NCI-H1092 treated with DMSO at 0.1 percent for 48 hours (cell line): Measurements from ENCODE around the gene RDH16.
"Not testable (repeated sequence)": the region's sequence is repeated elsewhere in the genome, so short reads cannot be mapped to it uniquely, and the experiment has no call there.

ENCODE experiments used
- DNase-seq: peaks from one replicate; lab custom pipeline; 2025; lab: John Stamatoyannopoulos, UW

The RDH16 gene

DNA sequence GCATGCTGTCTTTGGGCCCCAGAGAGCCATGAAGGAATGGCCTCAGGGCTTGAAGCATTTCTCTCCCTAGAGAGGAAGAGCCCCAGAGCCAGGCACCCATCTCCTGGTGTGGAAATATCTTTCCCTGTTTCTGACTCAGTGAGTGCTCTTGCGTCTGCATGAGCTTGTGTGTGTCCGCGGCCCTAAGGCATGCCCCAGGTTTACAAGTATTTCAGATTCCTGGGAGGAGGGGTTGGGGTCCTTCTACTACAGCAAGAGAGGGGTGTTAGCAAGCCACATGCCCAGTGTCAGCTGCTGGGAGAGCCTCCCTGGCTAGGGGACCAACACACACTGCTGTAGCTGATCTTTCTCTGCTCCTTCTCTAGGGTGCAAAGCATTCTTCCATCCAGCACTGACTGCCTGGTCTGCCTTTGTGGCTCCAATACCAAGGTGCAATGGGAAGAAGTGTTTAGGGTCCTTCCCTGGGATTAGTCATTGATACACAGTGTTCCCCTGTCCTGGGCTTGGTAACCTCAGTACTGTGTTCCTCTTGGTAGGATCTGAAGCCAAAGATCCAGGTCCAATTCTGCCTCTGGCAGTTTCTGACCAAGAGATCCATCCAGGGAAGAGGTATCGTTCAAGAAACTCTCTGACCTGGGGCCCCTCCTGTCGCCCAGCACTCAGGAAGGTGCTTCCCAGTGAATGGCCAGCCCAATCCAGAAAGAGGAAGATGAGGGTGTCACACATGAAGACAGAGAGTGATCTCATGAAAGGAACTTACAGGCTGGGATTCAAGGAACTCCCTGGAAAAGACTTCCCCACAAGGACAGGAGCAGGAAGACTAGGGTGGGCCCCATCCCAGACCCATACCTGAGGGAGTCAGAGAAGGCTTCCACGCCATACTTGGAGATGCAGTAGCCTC lies 3.1 kb downstream of the RDH16 start:
- DNase-seq = no peak

DNA sequence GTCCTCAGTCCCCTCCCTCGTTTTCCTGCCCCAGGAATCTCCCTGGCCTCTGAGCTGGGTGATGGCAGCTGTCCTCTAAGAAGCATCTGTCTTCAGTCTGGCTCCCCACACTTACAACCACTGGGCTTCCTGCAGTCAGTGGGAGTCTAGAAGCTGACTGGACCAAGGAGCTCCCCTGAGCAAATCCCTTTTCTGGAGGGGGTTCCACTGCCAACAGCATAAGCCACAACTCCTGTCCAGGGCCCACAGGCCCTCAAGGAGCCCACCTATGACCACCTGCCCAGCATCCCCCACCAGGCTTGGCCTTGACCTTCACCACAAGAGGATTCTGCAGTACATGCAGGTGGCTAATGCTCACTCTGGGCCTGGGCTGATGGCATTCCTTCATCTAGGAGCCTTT lies 4.1 kb downstream of the RDH16 start:
- DNase-seq = no peak

DNA sequence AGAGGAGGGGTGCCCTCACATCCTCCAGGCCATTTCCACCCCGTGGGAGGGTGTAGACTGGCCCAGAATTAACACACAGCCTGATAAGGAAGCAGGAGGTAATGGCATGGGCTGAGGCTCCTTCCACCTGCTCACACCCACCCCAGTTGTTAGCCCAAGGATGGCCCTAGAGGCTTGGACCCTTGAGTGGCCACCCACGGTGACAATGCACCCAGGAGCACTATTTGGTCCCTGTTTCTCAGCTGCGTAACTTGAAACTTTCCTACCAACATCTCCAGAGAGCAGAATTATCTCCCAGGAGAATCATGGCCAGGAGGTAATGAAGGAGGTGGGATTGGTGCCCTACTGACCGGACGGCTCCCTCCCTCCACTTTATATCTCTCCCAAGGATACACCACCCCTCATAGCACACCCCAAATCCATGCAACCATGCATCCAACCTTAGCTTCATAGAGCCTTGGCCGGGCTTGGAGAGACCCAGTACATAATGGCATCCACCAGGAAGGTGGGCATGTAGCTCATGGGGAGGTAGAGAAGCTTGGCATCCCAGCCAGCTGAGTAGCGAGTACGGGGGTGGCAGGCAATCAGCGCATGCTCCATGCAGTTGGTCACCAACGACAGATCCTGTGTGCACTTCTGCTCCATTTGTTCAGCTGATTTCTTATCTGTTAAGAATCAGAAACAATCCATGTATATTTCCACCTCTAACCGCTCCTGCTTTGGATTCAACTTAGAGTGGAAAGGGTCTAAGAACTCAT lies 5.6 kb downstream of the RDH16 start:
- DNase-seq = no peak

DNA sequence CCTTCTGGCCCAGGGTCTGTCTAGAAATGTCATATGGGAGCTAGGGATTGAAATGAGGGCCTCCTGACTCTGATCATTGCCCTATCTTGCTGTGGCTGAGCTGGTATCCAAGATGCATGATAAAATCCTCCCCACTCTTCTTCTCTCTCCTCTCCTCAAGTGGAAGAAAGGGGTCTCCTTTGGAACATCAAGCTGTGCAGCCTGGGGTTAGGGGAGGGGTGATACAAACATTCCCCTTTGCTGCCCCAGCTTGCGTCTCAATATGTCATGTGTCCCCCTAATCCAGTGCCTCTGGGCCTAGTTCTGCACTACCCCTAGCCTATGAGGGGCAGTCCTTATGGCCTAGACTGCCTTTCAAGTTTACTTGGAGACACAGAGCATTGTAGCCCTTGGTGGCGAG lies 8.5 kb downstream of the RDH16 start:
- no peak for DNase-seq

DNA sequence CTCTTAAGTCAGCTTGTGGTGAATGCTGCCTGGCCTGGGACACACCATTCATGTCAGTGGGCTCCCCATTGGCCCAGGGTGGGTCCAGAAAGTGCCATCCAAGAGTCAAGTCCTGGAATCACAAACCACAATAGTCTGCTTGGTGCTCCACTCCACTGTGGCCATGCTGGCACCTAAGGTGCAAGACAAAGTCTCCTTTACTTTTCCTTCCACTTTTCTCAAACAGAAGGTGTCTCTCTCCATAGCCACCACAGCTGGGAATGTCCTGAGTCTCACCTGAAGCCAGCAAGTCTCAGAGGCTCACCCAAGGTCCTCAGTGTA lies 9.0 kb downstream of the RDH16 start:
- no peak for DNase-seq

DNA sequence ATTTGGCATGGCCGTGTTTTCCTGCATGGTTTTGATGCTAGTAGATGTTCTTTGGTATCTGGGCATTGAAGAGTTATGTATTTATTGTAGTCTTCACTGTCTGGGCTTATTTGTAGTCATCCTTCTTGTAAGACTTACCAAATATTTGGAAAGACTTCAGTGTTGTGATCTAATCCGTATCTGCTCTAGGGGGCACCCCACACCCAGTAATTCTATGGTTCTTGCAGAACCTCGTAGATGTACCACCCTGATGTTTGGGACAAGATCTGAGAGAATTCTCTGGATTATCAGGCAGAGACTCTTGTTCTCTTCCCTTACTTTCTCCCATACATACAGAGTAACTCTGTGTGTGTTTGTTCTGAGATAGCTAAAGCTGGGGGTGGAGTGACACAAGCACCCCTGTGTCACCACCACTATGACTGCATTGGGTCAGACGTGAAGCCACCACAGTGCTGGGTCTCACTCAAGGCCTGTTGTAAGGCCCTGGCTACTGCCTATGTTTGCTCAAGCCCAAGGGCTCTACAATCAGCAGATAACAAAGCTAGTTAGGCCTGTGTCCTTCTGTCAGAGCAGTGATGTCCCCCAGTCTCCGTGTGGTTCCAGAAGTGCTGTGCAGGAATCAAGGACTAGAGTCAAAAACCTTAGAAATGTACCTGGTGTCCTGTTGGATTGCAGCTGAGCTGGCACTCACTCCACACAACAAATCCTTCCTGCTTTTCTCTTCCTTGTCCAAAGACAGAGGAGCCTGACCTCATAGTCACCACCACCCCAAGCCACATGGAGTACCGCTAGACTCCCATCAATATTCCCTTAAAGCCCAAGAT lies 9.6 kb downstream of the RDH16 start:
- DNase-seq = no peak

DNA sequence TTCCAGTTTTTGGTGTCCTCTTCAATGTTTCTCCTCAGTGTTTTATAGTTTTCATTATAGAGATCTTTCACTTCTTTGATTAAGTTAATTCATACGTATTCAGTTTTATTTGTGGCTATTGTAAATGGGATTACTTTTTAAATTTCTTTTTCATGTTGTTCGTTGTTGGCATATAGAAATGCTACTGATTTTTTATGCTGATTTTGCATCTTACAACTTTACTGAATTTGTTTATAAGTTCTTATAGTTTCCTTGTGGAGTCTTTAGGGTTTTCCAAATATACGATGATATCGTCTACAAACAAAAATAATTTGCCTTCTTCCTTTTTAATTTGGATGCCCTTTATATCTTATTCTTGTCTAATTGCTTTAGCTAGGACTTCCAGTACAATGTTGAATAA lies 13.5 kb downstream of the RDH16 start:
- no peak for DNase-seq

DNA sequence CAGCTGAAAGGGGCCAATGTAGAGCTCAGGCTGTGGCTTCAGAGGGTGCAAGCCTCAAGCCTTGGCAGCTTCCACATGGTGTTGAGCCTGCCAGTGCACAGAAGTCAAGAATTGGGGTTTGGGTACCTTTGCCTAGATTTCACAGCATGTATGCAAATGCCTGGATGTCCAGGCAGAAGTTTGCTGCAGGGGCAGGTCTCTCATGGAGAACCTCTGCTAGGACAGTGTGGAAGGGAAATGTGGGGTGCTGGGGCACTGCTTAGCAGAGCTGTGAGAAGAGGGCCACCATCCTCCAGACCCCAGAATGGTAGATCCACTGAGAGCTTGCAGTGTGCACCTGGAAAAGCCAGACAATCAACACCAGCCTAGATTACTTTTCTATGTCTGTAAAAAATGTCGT lies 14.0 kb downstream of the RDH16 start:
- not testable (repeated sequence) for DNase-seq

DNA sequence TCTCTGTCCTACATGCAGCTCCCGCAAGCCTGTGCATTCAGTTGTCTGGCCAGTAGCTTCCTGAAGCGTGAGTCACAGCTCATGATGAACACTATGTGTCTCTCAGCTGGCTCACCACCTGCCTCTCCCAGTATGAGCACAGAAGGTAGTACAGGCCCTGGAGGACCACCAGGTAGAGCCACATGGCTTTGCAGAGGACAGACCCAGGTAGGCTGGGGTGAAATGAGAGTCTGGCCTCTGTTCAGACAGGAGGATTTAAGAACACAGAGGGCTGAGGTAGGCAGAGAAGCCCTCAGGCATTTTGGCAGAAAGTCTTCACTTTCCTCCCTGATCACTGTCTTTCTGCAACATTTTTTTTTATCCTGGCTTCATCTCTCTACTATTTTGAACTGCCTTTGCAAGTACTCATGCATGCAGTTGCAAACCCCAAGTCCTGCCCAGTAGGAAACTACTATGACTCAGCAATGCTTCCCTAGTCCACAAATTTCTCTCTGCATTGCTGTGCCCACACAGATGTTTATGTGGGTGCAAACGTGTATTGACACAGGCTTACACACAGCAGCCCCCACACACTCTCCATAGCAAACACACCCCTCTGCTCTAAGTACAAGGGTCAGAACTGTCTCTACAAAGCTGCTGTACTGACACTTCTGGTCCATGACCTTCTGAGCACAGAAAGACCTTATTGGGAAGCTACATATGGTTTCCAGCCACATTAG lies 15.9 kb downstream of the RDH16 start:
- no peak for DNase-seq

DNA sequence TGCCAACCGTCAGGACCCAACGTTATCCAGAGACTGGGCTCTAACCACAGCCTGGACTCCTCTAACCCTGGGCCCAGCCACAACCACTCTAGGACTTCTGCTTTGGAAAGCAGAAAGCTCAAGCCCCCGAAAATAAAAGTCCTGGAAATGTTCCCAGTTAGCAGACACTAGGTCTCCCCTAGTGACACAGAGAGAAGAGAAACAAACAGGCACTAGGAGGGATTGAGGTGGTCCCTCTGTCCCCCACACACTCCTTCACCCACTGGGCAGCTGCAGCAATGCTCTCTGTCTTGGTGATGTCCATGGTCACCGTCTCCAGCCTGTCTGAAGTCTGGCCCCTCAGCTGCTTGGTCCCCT lies 16.5 kb downstream of the RDH16 start:
- not testable (repeated sequence) for DNase-seq

DNA sequence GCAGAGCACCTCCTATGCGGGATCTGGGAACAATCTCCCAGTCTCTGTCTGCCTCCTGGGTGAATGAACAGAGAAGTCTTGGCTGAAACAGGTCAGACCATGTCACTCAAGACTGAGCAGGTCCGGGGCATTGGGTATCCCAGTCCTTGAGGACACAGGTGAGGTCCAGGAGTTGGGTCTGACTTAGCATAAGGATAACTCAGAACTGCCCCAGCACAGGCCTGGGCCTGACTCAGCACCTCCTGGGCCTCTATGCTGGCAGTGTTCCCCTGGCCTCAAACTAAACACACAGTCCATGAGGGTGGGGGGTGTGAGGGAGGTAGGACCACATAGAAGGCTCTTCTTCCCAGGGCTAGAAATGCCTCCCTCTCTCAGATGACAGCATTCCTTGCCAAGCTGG lies 21.7 kb downstream of the RDH16 start:
- no peak for DNase-seq

DNA sequence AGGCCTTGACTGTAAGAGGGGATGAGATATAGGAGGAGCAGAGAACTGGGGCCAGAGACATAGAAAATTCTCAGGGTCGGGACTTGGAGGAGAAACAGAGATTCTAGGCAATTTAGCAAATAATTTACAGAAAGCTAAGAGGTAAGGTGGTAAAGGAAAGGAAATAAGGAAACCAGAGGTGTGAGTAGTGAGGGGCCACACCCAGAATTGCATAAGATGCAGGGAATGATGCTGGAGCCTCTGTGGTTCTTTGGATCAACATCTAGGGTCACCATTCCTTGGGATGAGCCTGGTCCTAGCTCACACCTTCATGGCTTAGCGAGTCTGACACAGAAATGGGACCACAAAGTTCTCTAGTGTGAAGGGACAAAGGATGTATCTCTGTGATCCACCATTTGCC lies 22.3 kb downstream of the RDH16 start:
- DNase-seq = no peak

DNA sequence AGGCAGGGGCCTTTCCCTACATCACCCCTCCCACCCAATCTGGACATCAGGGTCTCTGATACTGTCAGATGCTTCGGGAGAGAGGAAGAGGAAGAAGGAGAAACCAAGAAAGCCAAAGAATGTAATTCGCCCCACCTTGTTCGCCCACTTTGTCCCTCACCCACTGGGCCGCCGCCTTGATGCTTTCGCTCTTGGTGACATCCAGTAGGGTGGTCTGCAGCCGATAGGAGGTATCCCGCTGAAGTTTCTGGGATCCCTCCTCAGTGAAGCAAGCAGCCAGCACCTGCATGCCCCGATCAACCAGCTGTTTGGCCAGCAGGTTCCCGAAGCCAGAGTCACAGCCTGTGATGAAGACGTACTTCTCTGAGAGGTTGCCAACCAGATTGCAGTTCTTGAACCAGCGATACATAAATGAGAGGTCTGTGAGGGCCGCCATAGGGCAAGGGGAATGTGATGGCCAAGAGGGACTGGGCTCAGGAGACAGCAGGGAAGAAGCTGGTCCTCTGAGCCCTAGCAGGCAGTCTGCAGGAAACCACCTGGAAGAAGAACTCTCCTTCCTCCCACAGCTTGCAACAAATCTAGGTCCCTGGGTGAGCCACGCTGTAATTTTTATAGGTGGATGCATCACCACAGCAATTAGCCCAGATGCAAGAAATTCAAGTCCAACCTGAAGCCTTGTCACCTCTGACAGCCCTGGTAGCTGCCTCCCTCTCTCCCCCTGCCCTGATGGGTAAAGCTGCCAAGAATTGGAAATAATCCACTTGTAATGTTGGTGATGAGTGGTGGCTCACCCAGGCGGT lies 23.4 kb downstream of the RDH16 start, which contains the start of gene SDR9C7:
SDR9C7 (minus strand) TSS at position 583 of the 800 bp plus-strand sequence; CDS start at position 436, 147 bp downstream.
- DNase-seq = no peak

DNA sequence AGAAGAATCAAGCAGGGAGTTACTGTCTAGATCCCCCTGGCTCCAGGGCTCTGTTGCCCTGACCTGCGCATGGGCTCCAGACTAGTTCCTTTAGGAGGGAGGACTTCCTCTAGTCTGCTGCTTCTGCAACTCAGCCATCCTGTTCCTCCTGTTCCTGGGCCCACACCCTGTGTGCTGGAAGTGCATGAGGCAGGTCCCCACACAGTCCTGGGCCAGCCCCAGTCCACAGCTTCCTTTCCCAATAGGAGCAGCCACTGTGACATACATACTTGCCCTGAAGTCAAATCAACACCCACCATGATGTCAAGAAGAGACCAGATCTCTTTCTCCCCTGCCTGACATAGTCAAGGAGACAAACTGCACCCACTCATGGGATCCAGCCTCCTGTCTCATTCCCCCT lies 24.5 kb downstream of the RDH16 start:
- no peak for DNase-seq

DNA sequence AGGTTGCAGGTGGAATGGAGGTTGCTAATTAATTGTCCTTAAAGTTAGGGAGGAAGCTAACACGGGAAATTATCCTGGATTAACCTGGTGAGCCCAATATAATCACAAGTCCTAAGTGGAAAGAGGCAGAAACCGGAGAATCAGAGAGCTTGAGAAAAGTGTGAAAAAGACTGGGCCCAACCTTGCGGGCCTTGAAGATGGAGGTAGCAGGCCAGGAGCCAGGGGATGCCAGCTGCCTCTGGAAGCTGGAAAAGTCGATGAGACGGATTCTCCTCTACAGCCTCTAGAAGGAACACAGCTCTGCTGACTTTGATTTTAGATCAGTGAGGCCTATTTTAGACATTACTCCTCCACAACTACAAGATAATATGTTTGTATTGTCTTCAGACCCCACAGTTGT lies 25.3 kb downstream of the RDH16 start:
- DNase-seq = no peak

DNA sequence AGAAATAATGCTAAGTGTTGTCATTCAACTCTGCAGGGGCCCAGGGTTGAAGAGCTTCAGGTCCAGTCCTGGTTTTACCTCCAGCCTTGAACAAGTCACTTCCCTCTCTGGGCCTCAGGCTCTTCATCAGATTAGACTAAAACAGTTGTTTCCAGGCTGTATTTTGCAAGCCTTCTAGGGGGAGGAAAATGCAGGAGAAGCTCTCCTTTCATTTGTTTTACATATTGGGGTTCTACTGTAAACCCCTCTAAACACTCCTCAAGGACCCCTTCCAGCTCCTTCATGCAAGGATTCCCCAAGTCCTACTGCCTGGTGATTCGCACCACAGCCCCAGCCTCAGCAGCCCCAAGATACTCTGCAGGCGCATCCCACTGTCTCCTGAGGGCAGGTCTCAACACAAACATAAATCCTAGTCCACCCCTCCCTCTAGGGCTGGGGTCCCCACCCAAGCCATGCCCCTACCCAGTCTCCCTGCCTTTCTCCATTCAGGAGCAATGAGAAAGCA lies 25.9 kb downstream of the RDH16 start:
- DNase-seq = no peak

DNA sequence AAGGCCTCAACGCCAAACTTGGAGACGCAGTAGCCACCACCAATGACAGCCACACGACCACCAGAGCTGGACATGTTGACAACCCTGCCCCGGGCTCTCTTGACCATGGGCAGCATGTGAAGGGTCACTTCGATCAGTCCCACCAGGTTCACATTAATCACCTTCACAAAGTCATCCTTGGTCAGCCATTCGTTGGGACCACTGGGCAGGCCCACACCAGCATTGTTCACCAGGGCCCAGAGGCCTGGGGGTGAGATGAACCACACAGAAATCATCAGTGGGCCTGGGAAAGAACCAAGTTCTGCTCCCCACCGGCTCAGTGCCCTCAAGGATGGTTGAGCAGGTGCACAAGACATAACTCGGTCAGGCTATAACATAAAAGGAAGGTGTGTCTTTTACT lies 27.2 kb downstream of the RDH16 start:
- DNase-seq = no peak

DNA sequence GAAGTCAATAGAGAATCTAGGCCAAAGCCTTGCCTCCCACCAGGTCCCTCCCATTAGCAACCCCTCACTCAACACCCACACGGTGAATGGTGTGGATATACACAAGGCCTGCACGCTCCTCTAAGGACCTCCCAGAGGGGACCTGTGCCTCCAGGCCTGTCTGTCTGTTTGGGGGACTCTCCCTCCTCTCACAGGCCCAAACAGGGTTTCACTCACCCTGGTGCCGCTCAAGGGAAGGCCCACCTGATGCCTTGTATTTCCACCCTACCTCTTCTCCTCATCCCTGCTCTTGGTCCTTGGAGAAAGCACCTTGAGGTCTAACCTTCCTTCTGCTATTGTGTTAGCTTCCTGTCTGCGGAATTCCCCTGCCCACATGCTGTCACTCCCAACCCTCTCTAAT lies 27.6 kb downstream of the RDH16 start:
- DNase-seq = no peak

DNA sequence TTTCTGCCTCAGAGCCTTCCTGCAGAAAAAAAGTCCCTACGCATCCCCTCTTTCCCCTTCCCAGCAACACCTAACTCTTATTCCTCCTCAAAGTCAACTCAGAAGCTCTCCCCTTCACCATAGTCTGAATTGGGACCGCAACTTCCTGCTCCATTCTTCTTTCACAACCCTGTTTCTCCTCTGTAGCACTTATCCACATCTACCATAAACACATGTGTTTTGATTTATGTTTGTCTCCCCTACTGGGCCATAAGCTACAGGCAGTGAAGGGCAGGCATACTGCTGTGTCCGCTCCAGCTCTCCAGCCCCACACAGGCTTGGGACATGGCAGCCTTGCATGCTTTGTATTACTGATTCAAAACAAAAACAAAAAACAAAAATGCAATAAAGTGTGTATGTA lies 29.1 kb downstream of the RDH16 start:
- no peak for DNase-seq

DNA sequence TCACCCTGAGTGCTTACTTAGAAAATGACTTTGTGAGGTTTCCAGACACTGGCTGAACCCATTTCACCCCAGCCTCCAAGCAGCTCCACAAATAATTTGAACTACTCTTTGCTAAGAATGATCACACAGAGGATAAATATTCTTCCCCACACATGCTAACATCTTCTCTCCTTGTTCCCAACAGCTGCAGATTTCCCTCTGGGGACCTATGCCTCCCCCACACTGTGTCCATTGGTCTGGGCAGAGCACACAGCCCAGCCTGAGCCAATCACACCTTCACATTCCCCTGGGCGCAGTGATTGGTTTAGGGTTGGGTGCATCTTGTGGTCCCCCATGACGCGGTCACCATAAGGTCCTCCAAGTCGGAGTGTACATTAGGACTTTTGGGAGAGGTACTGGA lies 30.1 kb downstream of the RDH16 start:
- DNase-seq = no peak

DNA sequence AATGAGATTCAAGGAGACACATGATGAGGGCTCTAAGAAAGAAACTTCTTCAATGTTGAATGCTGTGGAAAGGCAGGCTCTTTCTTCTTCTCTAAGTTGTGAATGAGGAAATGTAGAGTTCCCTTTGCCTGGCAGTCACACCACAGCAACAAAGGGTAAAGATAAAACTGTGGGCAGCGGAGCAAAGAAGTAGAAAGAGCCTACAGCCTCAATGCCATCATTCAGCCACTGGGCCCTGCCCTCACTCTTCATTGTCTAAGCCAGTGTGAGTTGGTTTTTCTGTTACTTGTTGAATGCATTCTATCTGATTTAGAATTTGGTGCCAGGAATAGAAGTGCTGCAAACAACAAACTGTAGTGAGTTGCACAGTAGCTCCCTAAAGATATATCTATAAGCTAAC lies 35.4 kb downstream of the RDH16 start:
- no peak for DNase-seq
